Endodermal cell (in vitro differentiated cells): ENCODE measurements around the gene SCTR. TPM values are rescaled to one million over a fixed set of nuclear protein-coding genes. Genes with fewer than 3 reads are reported as not detected.

Source experiments
- DNase-seq: peaks from one replicate; pipeline ENCODE4 v3.0.0-alpha.2; 2017
- H3K27ac ChIP-seq: 2 replicates; pipeline ENCODE4 v1.5.1; 2013; ENCODE audit warnings: mild to moderate bottlenecking, low read depth, low read length, moderate library complexity
- H3K27me3 ChIP-seq: 2 replicates; pipeline ENCODE4 v1.6.1; 2013; ENCODE audit warnings: mild to moderate bottlenecking, low read length, moderate library complexity; ENCODE audit not compliant: insufficient read depth, control insufficient read depth, poor library complexity, severe bottlenecking
- H3K36me3 ChIP-seq: 2 replicates; pipeline ENCODE4 v1.7.0; 2013; ENCODE audit warnings: mild to moderate bottlenecking, low read length, moderate library complexity; ENCODE audit not compliant: control insufficient read depth, insufficient read depth
- H3K4me1 ChIP-seq: one replicate; pipeline ENCODE4 v1.7.0; 2013; ENCODE audit warnings: low read length; ENCODE audit not compliant: control insufficient read depth, insufficient read depth
- H3K4me3 ChIP-seq: 2 replicates; pipeline ENCODE4 v1.5.1; 2013; ENCODE audit warnings: mild to moderate bottlenecking, low read length, moderate library complexity
- H3K9ac ChIP-seq: 2 replicates; pipeline ENCODE4 v1.6.1; 2013; ENCODE audit warnings: mild to moderate bottlenecking, low read length, moderate library complexity; ENCODE audit not compliant: poor library complexity, severe bottlenecking; ENCODE audit errors: extremely low read depth
- H3K9me3 ChIP-seq: 2 replicates; pipeline ENCODE4 v1.6.1; 2013; ENCODE audit warnings: mild to moderate bottlenecking, low read length, moderate library complexity; ENCODE audit not compliant: control insufficient read depth
- H3K27ac Mint-ChIP-seq: 2 replicates; pipeline ENCODE4 v1.8.0; 2020; ENCODE audit warnings: mixed read lengths
- H3K27me3 Mint-ChIP-seq: 2 replicates; pipeline ENCODE4 v1.8.0; 2021; ENCODE audit warnings: mild to moderate bottlenecking, mixed read lengths; ENCODE audit not compliant: insufficient read depth
- H3K36me3 Mint-ChIP-seq: 2 replicates; pipeline ENCODE4 v1.8.0; 2020; ENCODE audit warnings: low read depth, mixed read lengths
- H3K4me1 Mint-ChIP-seq: 2 replicates; pipeline ENCODE4 v1.8.0; 2020; ENCODE audit warnings: mixed read lengths
- H3K4me3 Mint-ChIP-seq: 2 replicates; pipeline ENCODE4 v1.8.0; 2020; ENCODE audit warnings: mild to moderate bottlenecking, moderate library complexity, mixed read lengths
- H3K9me3 Mint-ChIP-seq: 2 replicates; pipeline ENCODE4 v1.8.0; 2020; ENCODE audit warnings: mild to moderate bottlenecking, mixed read lengths
- WGBS, 2 experiments: methylation state at CpG; one replicate each; pipeline versions ENCODE4 v1.1.5 to v1.1.7; 2013; ENCODE audit warnings: missing lambda C conversion rate in 2 of 2, mixed read lengths in 1 of 2; ENCODE audit not compliant: insufficient coverage in 1 of 2, insufficient read length in 1 of 2; 5-methylcytosine and 5-hydroxymethylcytosine counted together
- total RNA-seq, 2 donors: library from RNA; stranded (reverse); fragmentation: NEBNext Ultra II Directional in 1 of 2; extraction: Animal tissue kit (Norgen Biotek cat#: 25700) in 1 of 2; gene quantifications; 2 replicates in 1 of 2; 3 replicates in 1 of 2; pipeline ENCODE4 v1.2.1, GENCODE V29; 2021
- TF ChIP-seq, protein P1 (sequence below): fragments of 200-600 bp; sonication (generic); conservative IDR thresholded peaks from 2 replicates; pipeline ENCODE4 v1.5.0; 2021; ENCODE audit warnings: antibody characterized with exemption, mild to moderate bottlenecking

Gene SCTR
- total RNA-seq, 2 donors from 2014 or later = 0.20 to 0.49 TPM

DNA sequence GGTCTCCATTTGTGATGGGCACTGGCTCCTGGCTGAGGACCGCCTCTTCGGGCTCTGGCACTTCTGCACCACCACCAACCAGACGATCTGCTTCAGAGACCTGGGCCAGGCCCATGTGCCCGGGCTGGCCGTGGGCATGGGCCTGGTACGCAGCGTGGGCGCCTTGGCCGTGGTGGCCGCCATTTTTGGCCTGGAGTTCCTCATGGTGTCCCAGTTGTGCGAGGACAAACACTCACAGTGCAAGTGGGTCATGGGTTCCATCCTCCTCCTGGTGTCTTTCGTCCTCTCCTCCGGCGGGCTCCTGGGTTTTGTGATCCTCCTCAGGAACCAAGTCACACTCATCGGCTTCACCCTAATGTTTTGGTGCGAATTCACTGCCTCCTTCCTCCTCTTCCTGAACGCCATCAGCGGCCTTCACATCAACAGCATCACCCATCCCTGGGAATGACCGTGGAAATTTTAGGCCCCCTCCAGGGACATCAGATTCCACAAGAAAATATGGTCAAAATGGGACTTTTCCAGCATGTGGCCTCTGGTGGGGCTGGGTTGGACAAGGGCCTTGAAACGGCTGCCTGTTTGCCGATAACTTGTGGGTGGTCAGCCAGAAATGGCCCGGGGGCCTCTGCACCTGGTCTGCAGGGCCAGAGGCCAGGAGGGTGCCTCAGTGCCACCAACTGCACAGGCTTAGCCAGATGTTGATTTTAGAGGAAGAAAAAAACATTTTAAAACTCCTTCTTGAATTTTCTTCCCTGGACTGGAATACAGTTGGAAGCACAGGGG, 87.1 kb downstream of the SCTR start:
- Histone ChIP-seq H3K27me3 (no peaks in the 10 kb centered on the region), H3K27ac (no peak overlapping the region), H3K9ac (no peak overlapping the region), H3K9me3 (no peaks in the 10 kb centered on the region), H3K4me3 (no peak overlapping the region), H3K36me3 (no peaks in the 10 kb centered on the region), H3K4me1 (no peaks in the 10 kb centered on the region)
- Mint-ChIP-seq H3K4me1 (peaks cover 45% of the 10 kb centered on the region), H3K36me3 (peaks cover 2% of the 10 kb centered on the region), H3K27me3 (peaks cover 4% of the 10 kb centered on the region), H3K9me3 (no peaks in the 10 kb centered on the region), H3K4me3 (no peak overlapping the region), H3K27ac (no peak overlapping the region)
- TF ChIP-seq, protein P1, sequence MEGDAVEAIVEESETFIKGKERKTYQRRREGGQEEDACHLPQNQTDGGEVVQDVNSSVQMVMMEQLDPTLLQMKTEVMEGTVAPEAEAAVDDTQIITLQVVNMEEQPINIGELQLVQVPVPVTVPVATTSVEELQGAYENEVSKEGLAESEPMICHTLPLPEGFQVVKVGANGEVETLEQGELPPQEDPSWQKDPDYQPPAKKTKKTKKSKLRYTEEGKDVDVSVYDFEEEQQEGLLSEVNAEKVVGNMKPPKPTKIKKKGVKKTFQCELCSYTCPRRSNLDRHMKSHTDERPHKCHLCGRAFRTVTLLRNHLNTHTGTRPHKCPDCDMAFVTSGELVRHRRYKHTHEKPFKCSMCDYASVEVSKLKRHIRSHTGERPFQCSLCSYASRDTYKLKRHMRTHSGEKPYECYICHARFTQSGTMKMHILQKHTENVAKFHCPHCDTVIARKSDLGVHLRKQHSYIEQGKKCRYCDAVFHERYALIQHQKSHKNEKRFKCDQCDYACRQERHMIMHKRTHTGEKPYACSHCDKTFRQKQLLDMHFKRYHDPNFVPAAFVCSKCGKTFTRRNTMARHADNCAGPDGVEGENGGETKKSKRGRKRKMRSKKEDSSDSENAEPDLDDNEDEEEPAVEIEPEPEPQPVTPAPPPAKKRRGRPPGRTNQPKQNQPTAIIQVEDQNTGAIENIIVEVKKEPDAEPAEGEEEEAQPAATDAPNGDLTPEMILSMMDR = no peak
- 95% methylated on average over 17 to 22 of the region's 22 CpGs for WGBS, 2 experiments
- DNase-seq = peak; percentile 28

DNA sequence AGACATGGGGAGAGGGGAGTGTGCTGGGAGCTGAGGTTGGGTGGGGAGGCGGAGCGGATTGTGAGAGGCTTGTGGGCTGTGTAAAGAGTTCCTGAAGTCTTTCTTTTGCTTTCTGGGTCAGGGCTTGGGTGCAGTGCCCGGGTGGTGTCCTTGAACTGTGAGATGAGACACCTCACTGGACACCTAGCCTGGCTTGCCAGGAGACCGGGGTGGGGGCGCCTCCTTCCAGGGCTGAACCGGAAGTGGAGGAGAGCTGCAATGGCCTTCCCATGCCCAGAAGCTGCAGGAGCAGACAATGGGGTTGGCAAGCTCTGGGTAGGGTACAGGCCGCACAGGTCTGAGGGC, 88.4 kb downstream of the SCTR start:
- WGBS, 2 experiments = 89 to 90% methylated on average over 4 to 7 of the region's 7 CpGs
- Histone ChIP-seq H3K36me3 (no peaks in the 10 kb centered on the region), H3K27me3 (no peaks in the 10 kb centered on the region), H3K9me3 (no peaks in the 10 kb centered on the region), H3K27ac (no peak overlapping the region), H3K9ac (no peak overlapping the region), H3K4me3 (no peak overlapping the region), H3K4me1 (no peaks in the 10 kb centered on the region)
- peaks cover 2% of the 10 kb centered on the region for H3K36me3 Mint-ChIP-seq
- DNase-seq = peak; percentile 33
- H3K27me3 Mint-ChIP-seq = peaks cover 5% of the 10 kb centered on the region
- no peak overlapping the region for H3K4me3 Mint-ChIP-seq
- TF ChIP-seq, protein P1 = no peak
- H3K27ac Mint-ChIP-seq = no peak overlapping the region
- no peaks in the 10 kb centered on the region for H3K9me3 Mint-ChIP-seq
- H3K4me1 Mint-ChIP-seq = peaks cover 47% of the 10 kb centered on the region

DNA sequence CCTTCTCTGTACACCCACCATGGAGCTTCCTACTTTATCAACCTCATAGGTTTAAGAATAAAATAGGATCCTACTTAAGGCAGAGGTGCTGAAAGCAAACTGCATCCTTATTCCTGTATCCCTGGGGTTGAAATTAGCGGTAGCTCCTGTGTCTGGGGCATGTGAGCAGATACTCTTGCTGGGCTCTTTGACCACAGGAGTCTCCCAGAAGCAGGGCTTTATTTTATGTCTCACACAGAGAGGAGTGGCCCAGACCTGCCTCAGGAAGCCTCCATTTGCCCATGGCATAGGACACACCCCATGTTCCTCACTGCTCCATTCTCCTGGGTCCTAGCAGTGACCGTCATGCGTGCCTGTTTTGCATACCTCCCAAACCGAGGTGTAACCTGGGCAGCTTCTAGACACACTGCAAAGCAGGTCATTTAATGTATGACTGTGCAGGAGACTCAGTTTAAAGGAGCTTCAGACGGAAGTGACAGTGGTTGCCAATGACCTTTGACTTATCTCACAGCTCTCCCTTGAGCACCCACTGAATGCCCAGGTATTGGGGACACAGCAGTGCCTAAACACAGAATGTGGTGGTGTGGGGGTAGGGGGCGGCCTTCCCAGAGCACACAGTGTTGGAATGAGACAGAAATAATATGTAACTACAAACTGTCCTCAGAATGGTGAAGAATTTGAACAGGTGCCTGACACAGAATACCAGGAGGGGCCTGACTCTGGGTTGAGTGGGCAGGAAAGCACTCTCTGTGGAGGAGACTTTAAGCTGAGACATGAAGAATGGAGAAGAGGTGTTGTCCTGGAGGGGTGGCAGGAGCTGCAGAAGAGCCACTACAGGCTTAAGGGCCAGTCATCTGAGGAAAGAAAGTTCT, 89.0 kb downstream of the SCTR start:
- 92% methylated on average over 2 to 6 of the region's 6 CpGs for WGBS, 2 experiments
- Mint-ChIP-seq H3K4me3 (no peak overlapping the region), H3K4me1 (peaks cover 51% of the 10 kb centered on the region), H3K9me3 (no peaks in the 10 kb centered on the region), H3K27ac (no peak overlapping the region), H3K36me3 (peaks cover 2% of the 10 kb centered on the region), H3K27me3 (peaks cover 5% of the 10 kb centered on the region)
- no peak overlapping the region for H3K9ac ChIP-seq
- H3K36me3 ChIP-seq = no peaks in the 10 kb centered on the region
- H3K4me1 ChIP-seq = peaks cover 1% of the 10 kb centered on the region
- H3K9me3 ChIP-seq = no peaks in the 10 kb centered on the region
- TF ChIP-seq, protein P1 = no peak
- H3K4me3 ChIP-seq = no peak overlapping the region
- peak; percentile 38 for DNase-seq
- no peaks in the 10 kb centered on the region for H3K27me3 ChIP-seq
- no peak overlapping the region for H3K27ac ChIP-seq
